Natural killer cell (primary cell): ENCODE results near the gene TAF1B. TPM values are rescaled to one million over a fixed set of nuclear protein-coding genes. Genes with fewer than 3 reads are reported as not detected.

ENCODE experiments used
- ATAC-seq, 3 donors: fragments of 150-1000 bp in 2 of 3; fragments of 200-7000 bp in 1 of 3; cut with Tn5 transposase; 1 replicate in 1 of 3; 2 replicates in 2 of 3; pipeline ENCODE4 v1.10.0; 2021; ENCODE audit warnings: mild to moderate bottlenecking in 2 of 3, moderate library complexity in 2 of 3
- DNase-seq, 2 donors: peaks; one replicate each; pipeline versions ENCODE4 v3.0.0 to v3.0.0-alpha.2; 2013 to 2021; ENCODE audit warnings: mixed read lengths in 1 of 2
- H3K27ac ChIP-seq: one replicate; pipeline ENCODE4 v1.5.1; 2013; ENCODE audit warnings: mild to moderate bottlenecking, low read length
- H3K27me3 ChIP-seq: one replicate; pipeline ENCODE4 v1.6.1; 2013; ENCODE audit warnings: low read length; ENCODE audit not compliant: control insufficient read depth, insufficient read depth
- H3K36me3 ChIP-seq: one replicate; pipeline ENCODE4 v1.6.1; 2013; ENCODE audit warnings: low read length; ENCODE audit not compliant: control insufficient read depth, insufficient read depth
- H3K4me1 ChIP-seq: one replicate; pipeline ENCODE4 v1.6.1; 2013; ENCODE audit warnings: low read length; ENCODE audit not compliant: control insufficient read depth, insufficient read depth
- H3K4me3 ChIP-seq: one replicate; pipeline ENCODE4 v1.5.1; 2013; ENCODE audit warnings: low read length
- H3K9me3 ChIP-seq: one replicate; pipeline ENCODE4 v1.6.1; 2013; ENCODE audit warnings: low read length; ENCODE audit not compliant: control insufficient read depth, insufficient read depth
- H3K27ac Mint-ChIP-seq, 2 donors: one replicate each; pipeline ENCODE4 v1.8.0; 2022; ENCODE audit warnings: mild to moderate bottlenecking in 2 of 2, mixed read lengths in 2 of 2, moderate library complexity in 1 of 2
- H3K27me3 Mint-ChIP-seq, 2 donors: one replicate each; pipeline ENCODE4 v1.8.0; 2022; ENCODE audit warnings: low read depth in 2 of 2, mixed read lengths in 2 of 2
- H3K36me3 Mint-ChIP-seq: one replicate; pipeline ENCODE4 v1.8.0; 2022; ENCODE audit warnings: mixed read lengths
- H3K4me1 Mint-ChIP-seq, 2 donors: one replicate each; pipeline ENCODE4 v1.8.0; 2022; ENCODE audit warnings: mixed read lengths in 2 of 2
- H3K4me3 Mint-ChIP-seq: one replicate; pipeline ENCODE4 v1.8.0; 2022; ENCODE audit warnings: mild to moderate bottlenecking, moderate library complexity, mixed read lengths
- H3K9me3 Mint-ChIP-seq, 2 donors: one replicate each; pipeline ENCODE4 v1.8.0; 2022; ENCODE audit warnings: mixed read lengths in 2 of 2
- CTCF ChIP-seq: fragments of 200-600 bp; IDR thresholded peaks from one replicate; pipeline ENCODE4 v1.8.0; 2022; ENCODE audit warnings: antibody characterized with exemption
- WGBS: methylation state at CpG from one replicate; pipeline ENCODE4 v1.1.7; 2013; ENCODE audit warnings: missing lambda C conversion rate; ENCODE audit not compliant: insufficient coverage; 5-methylcytosine and 5-hydroxymethylcytosine counted together
- intact Hi-C: fragments of 100-400 bp; cut with micrococcal nuclease; formaldehyde crosslinking; loops from one replicate; pipeline ENCODE4 v1.14.2; 2022
- total RNA-seq, 4 donors: library from RNA; stranded (reverse); fragments of 120-200 nt in 1 of 4; gene quantifications; one replicate each; pipeline versions ENCODE4 v1.2.3 to v1.2.4, GENCODE V29; 2013 to 2022

Gene TAF1B
- total RNA-seq, 3 donors from 2014 or later (not counting 1 experiment from before 2014, with no cell fraction given), result 24.8 to 40.8 (median 26.8) TPM

- ATAC-seq (no peak), DNase-seq (peak in 1 of 2 donors; percentile 7)
- no peak overlapping the region for H3K4me3 Mint-ChIP-seq
- H3K27ac ChIP-seq, result no peak overlapping the region
- no peaks in the 10 kb centered on the region for H3K9me3 ChIP-seq
- no peaks in the 10 kb centered on the region for H3K27me3 ChIP-seq
- no peak overlapping the region for H3K27ac Mint-ChIP-seq
- H3K9me3 Mint-ChIP-seq, result no peaks in the 10 kb centered on the region
- H3K36me3 Mint-ChIP-seq, result no peaks in the 10 kb centered on the region
- H3K4me3 ChIP-seq, result no peak overlapping the region
- intact Hi-C loops, result no loop called here
- no peaks in the 10 kb centered on the region for H3K4me1 ChIP-seq
- 69% methylated on average over 5 of the region's 7 CpGs for WGBS
- no peaks in the 10 kb centered on the region for H3K27me3 Mint-ChIP-seq
- TF ChIP-seq CTCF, result no peak
- peaks cover 6 to 11% of the 10 kb centered on the region in 2 donors for H3K4me1 Mint-ChIP-seq
- H3K36me3 ChIP-seq, result peaks cover 10% of the 10 kb centered on the region
Observed at GRCh38 chr2:9895669-9896590, 52.7 kb downstream of the TAF1B start.

GRCh38 chr2:9897331-9897737 is 54.1 kb downstream of the TAF1B start:
- no peak for TF ChIP-seq CTCF
- intact Hi-C loops, result no loop called here

GRCh38 chr2:9897846-9898245 is 54.6 kb downstream of the TAF1B start:
- Mint-ChIP-seq H3K27me3 (no peaks in the 10 kb centered on the region), H3K4me3 (no peak overlapping the region), H3K9me3 (no peaks in the 10 kb centered on the region), H3K36me3 (no peaks in the 10 kb centered on the region), H3K27ac (no peak overlapping the region), H3K4me1 (peaks cover 6 to 11% of the 10 kb centered on the region in 2 donors)
- DNase-seq (no peak), ATAC-seq (no peak)
- intact Hi-C loops, result no loop called here
- H3K27me3 ChIP-seq, result no peaks in the 10 kb centered on the region
- H3K27ac ChIP-seq, result no peak overlapping the region
- peaks cover 3% of the 10 kb centered on the region for H3K36me3 ChIP-seq
- 100% methylated on average over 2 of the region's 2 CpGs for WGBS
- no peaks in the 10 kb centered on the region for H3K9me3 ChIP-seq
- H3K4me1 ChIP-seq, result no peaks in the 10 kb centered on the region
- H3K4me3 ChIP-seq, result no peak overlapping the region
- no peak for TF ChIP-seq CTCF

More at GRCh38 chr2:9897331-9897737, 54.1 kb downstream of the TAF1B start:
- WGBS, result 76% methylated on average over 2 of the region's 3 CpGs
- Histone ChIP-seq H3K4me3 (no peak overlapping the region), H3K27me3 (no peaks in the 10 kb centered on the region), H3K27ac (no peak overlapping the region), H3K36me3 (peaks cover 3% of the 10 kb centered on the region), H3K4me1 (no peaks in the 10 kb centered on the region), H3K9me3 (no peaks in the 10 kb centered on the region)
- Mint-ChIP-seq H3K27ac (peak overlapping the region in 1 of 2 donors; percentile 7), H3K4me1 (peaks cover 6 to 11% of the 10 kb centered on the region in 2 donors), H3K9me3 (no peaks in the 10 kb centered on the region), H3K36me3 (no peaks in the 10 kb centered on the region), H3K4me3 (no peak overlapping the region), H3K27me3 (no peaks in the 10 kb centered on the region)
- ATAC-seq, result no peak
- DNase-seq, result no peak
